ENCODE results near the gene PIP5K1B. TPM values are rescaled to one million over a fixed set of nuclear protein-coding genes. Genes with fewer than 3 reads are reported as not detected.

The PIP5K1B gene
- total and polyA plus RNA-seq, 2 of the 13 experiments (the other 11 are each of a cell fraction or from before 2014, with no cell fraction given) = 15.8 to 17.5 TPM

- Histone ChIP-seq H3K27ac (ENCODE audit: extremely low read length, insufficient read depth, low read length) (no peak overlapping the region), H3K27me3 (ENCODE audit: control insufficient read depth in 1 of 2, insufficient read depth in 2 of 2, low read length in 2 of 2) (no peaks in the 10 kb centered on the region), H2AFZ (ENCODE audit: low read length) (no peak overlapping the region), H4K20me1 (ENCODE audit: insufficient read depth, low read length) (no peaks in the 10 kb centered on the region), H3K79me2 (ENCODE audit: insufficient read depth, low read length) (no peaks in the 10 kb centered on the region), H3K4me3 (replicated peaks in 1 of 3; ENCODE audit: insufficient read depth in 1 of 3, low read depth in 2 of 3, low read length in 3 of 3) (no peak overlapping the region), H3K4me1 (ENCODE audit: insufficient read depth, low read length) (peaks cover 25% of the 10 kb centered on the region), H3K4me2 (ENCODE audit: low read depth, low read length) (no peak overlapping the region), H3K36me3 (replicated peaks in 1 of 2; ENCODE audit: control insufficient read depth in 1 of 2, insufficient read depth in 2 of 2, low read length in 2 of 2) (no peaks in the 10 kb centered on the region), H3K9ac (ENCODE audit: insufficient read depth, low read depth, low read length) (no peak overlapping the region), H3K9me3 (ENCODE audit: low read length) (no peaks in the 10 kb centered on the region)
- FAIRE-seq (no peak), DNase-seq (ENCODE audit: low spot score) (no peak), ATAC-seq (no peak)
- POLR2A ChIA-PET = no interaction called here
- in situ Hi-C loops (cut with HindIII; ENCODE audit: extremely low pct_ligation_motif_present, low pct_unique_long_range_greater_than_20kb) (no loop called here), intact Hi-C loops (cut with micrococcal nuclease; ENCODE audit: unreplicated experiment) (no loop called here)
- 76% methylated on average over 6 of the region's 6 CpGs for WGBS (ENCODE audit: low lambda C conversion rate)
- no TSS peak for BruUV-seq (replicated peaks)
- TF ChIP-seq HHEX (CRISPR knock-in tag; IDR thresholded peaks at IDR 0.05) (no peak), ZNF614 (CRISPR knock-in tag; IDR thresholded peaks at IDR 0.05; ENCODE audit: borderline replicate concordance) (no peak), HMG20B (CRISPR knock-in tag; conservative IDR thresholded peaks at IDR 0.05) (no peak), FUBP1 (CRISPR knock-in tag; IDR thresholded peaks at IDR 0.05; ENCODE audit: borderline replicate concordance) (no peak), RAD21 (CRISPR knock-in tag; IDR thresholded peaks at IDR 0.05) (no peak), ZBTB44 (CRISPR knock-in tag; IDR thresholded peaks at IDR 0.05) (no peak), KAT7 (CRISPR knock-in tag; IDR thresholded peaks at IDR 0.05; ENCODE audit: borderline replicate concordance) (no peak), FOXK1 (CRISPR knock-in tag; IDR thresholded peaks at IDR 0.05; ENCODE audit: borderline replicate concordance, low read depth) (no peak), TGIF2 (CRISPR knock-in tag; IDR thresholded peaks at IDR 0.05) (no peak), GATA4 (IDR thresholded peaks at IDR 0.05; ENCODE audit: borderline replicate concordance, low read depth) (no peak), HNRNPUL1 (IDR thresholded peaks at IDR 0.05; ENCODE audit: low read depth, low read length) (no peak), ZNF687 (CRISPR knock-in tag; IDR thresholded peaks at IDR 0.05) (no peak), ZNF607 (CRISPR knock-in tag; IDR thresholded peaks at IDR 0.05; ENCODE audit: borderline replicate concordance) (no peak)
- CTCF ChIA-PET (ENCODE audit: low intra/inter-chr PET ratio, low total read pairs) = no interaction called here
Observed at GRCh38 chr9:68698943-68699509, 6.0 kb upstream of the PIP5K1B start.
